IMR-90 (cell line): ENCODE results near the gene FAM13B. TPM values are rescaled to one million over a fixed set of nuclear protein-coding genes. Genes with fewer than 3 reads are reported as not detected.
A peak's percentile ranks its signal among the peaks of the same experiment; 100 is the strongest.

Source experiments
- ATAC-seq: fragments of 200-7000 bp; cut with Tn5 transposase; 2 replicates; pipeline ENCODE4 v1.9.1; 2020; ENCODE audit warnings: low read depth, mild to moderate bottlenecking, moderate library complexity
- BruUV-seq: library from RNA; stranded (reverse); fragments of 400-500 nt; replicated peaks from 2 replicates; lab custom pipeline; 2021; lab: Mats Ljungman, UMichigan
- CTCF ChIA-PET: fragments of 300-600 bp; formaldehyde crosslinking; extraction: SDS; loops from one replicate; lab custom pipeline; 2021; ENCODE audit warnings: antibody characterized with exemption; lab: Yijun Ruan, JAX
- POLR2A ChIA-PET: fragments of 300-600 bp; sonication (Branson Sonifier 250); formaldehyde crosslinking; loops from one replicate; lab custom pipeline; 2022; ENCODE audit warnings: antibody characterized with exemption; ENCODE audit not compliant: unreplicated experiment; lab: Charles Lee
- DNase-seq: peaks from one replicate; pipeline ENCODE4 v3.0.0; 2013
- H2AFZ ChIP-seq: replicated peaks from 2 replicates; pipeline ENCODE3; 2013; ENCODE audit warnings: low read length, mild to moderate bottlenecking; ENCODE audit not compliant: poor library complexity
- H2AK5ac ChIP-seq: 2 replicates; pipeline ENCODE4 v1.6.1; 2013; ENCODE audit warnings: low read depth, low read length, inconsistent platforms
- H2AK9ac ChIP-seq: replicated peaks from 2 replicates; pipeline ENCODE3; 2013; ENCODE audit warnings: mild to moderate bottlenecking, low read depth, low read length, moderate library complexity; ENCODE audit not compliant: poor library complexity
- H2BK120ac ChIP-seq: 2 replicates; pipeline ENCODE4 v1.6.1; 2013; ENCODE audit warnings: low read depth, low read length, inconsistent platforms
- H2BK15ac ChIP-seq: 3 replicates; pipeline ENCODE4 v1.6.1; 2013; ENCODE audit warnings: low read depth, low read length, inconsistent platforms
- H2BK20ac ChIP-seq: 2 replicates; pipeline ENCODE4 v1.6.1; 2013; ENCODE audit warnings: low read depth, mild to moderate bottlenecking, inconsistent platforms, low read length, moderate library complexity
- H2BK5ac ChIP-seq: 2 replicates; pipeline ENCODE4 v1.6.1; 2013; ENCODE audit warnings: mild to moderate bottlenecking, low read depth, low read length, inconsistent platforms; ENCODE audit not compliant: poor library complexity, severe bottlenecking
- H3K14ac ChIP-seq: replicated peaks from 2 replicates; pipeline ENCODE4 v1.6.1; 2013; ENCODE audit warnings: low read depth, low read length, inconsistent platforms
- H3K18ac ChIP-seq: 2 replicates; pipeline ENCODE4 v1.6.1; 2013; ENCODE audit warnings: low read depth, low read length, control low read depth
- H3K23ac ChIP-seq: 2 replicates; pipeline ENCODE4 v1.6.1; 2013; ENCODE audit warnings: low read depth, low read length, inconsistent platforms
- H3K27ac ChIP-seq: 2 replicates; pipeline ENCODE4 v1.5.1; 2013; ENCODE audit warnings: mild to moderate bottlenecking, control low read depth, low read length; ENCODE audit not compliant: insufficient read depth
- H3K27me3 ChIP-seq: 2 replicates; pipeline ENCODE4 v1.6.1; 2013; ENCODE audit warnings: low read length; ENCODE audit not compliant: control insufficient read depth, insufficient read depth
- H3K36me3 ChIP-seq: 2 replicates; pipeline ENCODE4 v1.6.1; 2013; ENCODE audit warnings: low read length, mixed read lengths; ENCODE audit not compliant: control insufficient read depth, insufficient read depth
- H3K4ac ChIP-seq: 2 replicates; pipeline ENCODE4 v1.6.1; 2013; ENCODE audit warnings: low read depth, low read length, inconsistent platforms
- H3K4me1 ChIP-seq: 2 replicates; pipeline ENCODE4 v1.6.1; 2013; ENCODE audit warnings: low read length, mixed read lengths; ENCODE audit not compliant: control insufficient read depth, insufficient read depth
- H3K4me2 ChIP-seq: 2 replicates; pipeline ENCODE4 v1.6.1; 2013; ENCODE audit warnings: low read depth, mild to moderate bottlenecking, control low read depth, low read length, moderate library complexity
- H3K4me3 ChIP-seq: 2 replicates; pipeline ENCODE4 v1.5.1; 2013; ENCODE audit warnings: low read depth, mild to moderate bottlenecking, control low read depth, low read length, moderate library complexity; ENCODE audit not compliant: insufficient read depth
- H3K56ac ChIP-seq: 2 replicates; pipeline ENCODE4 v1.6.1; 2013; ENCODE audit warnings: low read length, inconsistent platforms; ENCODE audit not compliant: insufficient read depth; ENCODE audit errors: extremely low read depth
- H3K79me1 ChIP-seq, 2 experiments: 2 replicates each; pipeline ENCODE4 v1.6.1; 2013; ENCODE audit warnings: low read length in 2 of 2, inconsistent platforms in 1 of 2, low read depth in 1 of 2
- H3K9ac ChIP-seq: 2 replicates; pipeline ENCODE4 v1.6.1; 2013; ENCODE audit warnings: low read depth, low read length, control low read depth
- H3K9me1 ChIP-seq: 2 replicates; pipeline ENCODE4 v1.6.1; 2013; ENCODE audit warnings: low read length, inconsistent platforms; ENCODE audit not compliant: insufficient read depth
- H3K9me3 ChIP-seq: 2 replicates; pipeline ENCODE4 v1.6.1; 2013; ENCODE audit warnings: low read length; ENCODE audit not compliant: control insufficient read depth, insufficient read depth
- H4K20me1 ChIP-seq: 2 replicates; pipeline ENCODE4 v1.6.1; 2013; ENCODE audit warnings: low read length, inconsistent platforms; ENCODE audit not compliant: insufficient read depth
- H4K5ac ChIP-seq: 2 replicates; pipeline ENCODE4 v1.6.1; 2013; ENCODE audit warnings: mild to moderate bottlenecking, low read depth, low read length, control low read depth
- H4K8ac ChIP-seq, 2 experiments: 2 replicates each; pipeline ENCODE4 v1.6.1; 2013; ENCODE audit warnings: low read depth in 2 of 2, low read length in 2 of 2, control low read depth in 1 of 2, inconsistent platforms in 1 of 2
- H4K91ac ChIP-seq: 2 replicates; pipeline ENCODE4 v1.6.1; 2013; ENCODE audit warnings: low read depth, low read length, inconsistent platforms; ENCODE audit not compliant: insufficient read depth
- BHLHE40 ChIP-seq: fragments of 150-350 bp; IDR thresholded peaks from 2 replicates; pipeline ENCODE4 v1.6.1; 2016; ENCODE audit warnings: mild to moderate bottlenecking, low read depth, low read length
- CEBPB ChIP-seq: IDR thresholded peaks from 2 replicates; pipeline ENCODE4 v1.6.1; 2012; ENCODE audit warnings: low read depth, low read length, improper control_type of control experiment
- CHD1 ChIP-seq: IDR thresholded peaks from 2 replicates; pipeline ENCODE4 v1.6.1; 2012; ENCODE audit warnings: low read depth, low read length, improper control_type of control experiment
- CTCF ChIP-seq: conservative IDR thresholded peaks from 2 replicates; pipeline ENCODE4 v1.5.1; 2012; ENCODE audit warnings: mild to moderate bottlenecking, low read depth, low read length, improper control_type of control experiment
- ELK1 ChIP-seq: fragments of 150-350 bp; IDR thresholded peaks from 2 replicates; pipeline ENCODE4 v1.6.1; 2016; ENCODE audit warnings: low read depth, mild to moderate bottlenecking, low read length, moderate library complexity, borderline replicate concordance
- FOS ChIP-seq: fragments of 150-350 bp; IDR thresholded peaks from 2 replicates; pipeline ENCODE4 v1.6.1; 2016; ENCODE audit warnings: low read depth, low read length
- MAFK ChIP-seq: IDR thresholded peaks from 2 replicates; pipeline ENCODE4 v1.6.1; 2012; ENCODE audit warnings: low read depth, low read length, improper control_type of control experiment
- MAZ ChIP-seq: IDR thresholded peaks from 2 replicates; pipeline ENCODE4 v1.6.1; 2012; ENCODE audit warnings: low read depth, mild to moderate bottlenecking, low read length, improper control_type of control experiment, moderate library complexity, borderline replicate concordance
- NFE2L2 ChIP-seq: fragments of 150-350 bp; IDR thresholded peaks from 2 replicates; pipeline ENCODE4 v1.6.1; 2016; ENCODE audit warnings: low read depth, mild to moderate bottlenecking, low read length
- RAD21 ChIP-seq: IDR thresholded peaks from 2 replicates; pipeline ENCODE4 v1.6.1; 2012; ENCODE audit warnings: low read length, improper control_type of control experiment
- RCOR1 ChIP-seq: IDR thresholded peaks from 2 replicates; pipeline ENCODE4 v1.6.1; 2012; ENCODE audit warnings: mild to moderate bottlenecking, low read length, improper control_type of control experiment; ENCODE audit not compliant: insufficient replicate concordance
- SMC3 ChIP-seq: fragments of 150-350 bp; IDR thresholded peaks from 2 replicates; pipeline ENCODE4 v1.6.1; 2016; ENCODE audit warnings: low read depth, mild to moderate bottlenecking, antibody characterized with exemption, low read length, moderate library complexity
- USF2 ChIP-seq: fragments of 150-350 bp; IDR thresholded peaks from 2 replicates; pipeline ENCODE4 v1.6.1; 2017; ENCODE audit warnings: mild to moderate bottlenecking, antibody characterized with exemption, low read length, low read depth
- WGBS, 2 experiments: methylation state at CpG; one replicate each; pipeline versions ENCODE4 v1.1.5 to v1.1.7; 2013; ENCODE audit warnings: missing lambda C conversion rate in 2 of 2; ENCODE audit not compliant: insufficient read length in 1 of 2; ENCODE audit errors: extremely low coverage in 2 of 2; 5-methylcytosine and 5-hydroxymethylcytosine counted together
- dilution Hi-C: fragments of 300-500 bp; cut with HindIII; formaldehyde crosslinking; loops from one replicate; pipeline ENCODE4 v1.14.3; 2018; ENCODE audit warnings: low sequenced_read_pairs; ENCODE audit not compliant: unreplicated experiment
- in situ Hi-C: fragments of 300-500 bp; cut with MboI; formaldehyde crosslinking; loops from 3 replicates; pipeline ENCODE4 v1.14.3; 2019; ENCODE audit warnings: low sequenced_read_pairs, inconsistent platforms, mixed read lengths
- intact Hi-C: fragments of 100-400 bp; cut with micrococcal nuclease; formaldehyde crosslinking; loops from 2 replicates; pipeline ENCODE4 v1.10.0; 2022
- polyA plus RNA-seq, 3 experiments: library from polyadenylated mRNA; depleted of rRNA; stranded (reverse); fragments of >200 nt; gene quantifications; 2 replicates each; pipeline ENCODE4 v1.2.3, GENCODE V29; 2012; ENCODE audit warnings: low replicate concordance in 1 of 3
- total RNA-seq: library from RNA; depleted of rRNA; stranded (reverse); fragments of >200 nt; gene quantifications from 2 replicates; pipeline ENCODE4 v1.2.3, GENCODE V29; 2012

Gene FAM13B
- total and polyA plus RNA-seq, 2 of the 4 experiments (the other 2 are of a cell fraction) = 14.6 to 15.1 TPM

GRCh38 chr5:137954131-137954879 lies 78.6 kb downstream of the FAM13B start:
- CTCF ChIA-PET = interaction anchor here (0.5 to 1.4 kb wide), 7 partner anchors 8 to 1777 kb away, joined by 3 to 5 read pairs (median 3); no protein-coding TSS in a partner anchor
- Histone ChIP-seq H2AK5ac (no peak overlapping the region), H3K36me3 (peaks cover 23% of the 10 kb centered on the region), H3K79me1 (peaks cover 19 to 25% of the 10 kb centered on the region in 2 experiments; a peak in 3 of 4 replicates), H3K9ac (no peak overlapping the region), H2BK15ac (no peak overlapping the region), H3K18ac (no peak overlapping the region), H4K91ac (no peak overlapping the region), H2AK9ac (no peak overlapping the region), H3K23ac (no peak overlapping the region), H3K27ac (peak overlapping the region; percentile 32; the same call in 1 of the 2 replicates), H3K14ac (peak overlapping the region; percentile 78), H2BK5ac (no peak overlapping the region), H2AFZ (no peak overlapping the region), H3K9me3 (no peaks in the 10 kb centered on the region), H2BK20ac (peak overlapping the region; percentile 16; the same call in 1 of the 2 replicates), H2BK120ac (no peak overlapping the region), H3K27me3 (no peaks in the 10 kb centered on the region), H3K9me1 (no peaks in the 10 kb centered on the region), H3K4me1 (peaks cover 2% of the 10 kb centered on the region), H4K20me1 (no peaks in the 10 kb centered on the region), H4K8ac (no peak overlapping the region), H3K4ac (no peak overlapping the region; the same call in 1 of the 2 replicates), H4K5ac (no peak overlapping the region), H3K56ac (no peak overlapping the region), H3K4me2 (peak overlapping the region; percentile 55; the same call in 1 of the 2 replicates), H3K4me3 (no peak overlapping the region)
- POLR2A ChIA-PET = interaction anchor here (0.7 kb wide), 1 partner anchor 176 kb away, joined by 14 read pairs; no protein-coding TSS in a partner anchor
- dilution Hi-C loops (no loop called here), intact Hi-C loops (no loop called here), in situ Hi-C loops (no loop called here)
- 71% methylated on average over 1 of the region's 9 CpGs; no CpG with 5 or more reads in 1 of the 2 experiments for WGBS, 2 experiments
- ATAC-seq (peak; percentile 97), DNase-seq (peak; percentile 94)
- BruUV-seq = no TSS peak
- no peak for TF ChIP-seq BHLHE40
- TF ChIP-seq ELK1 = no peak
- TF ChIP-seq MAFK = no peak
- TF ChIP-seq MAZ = no peak
- TF ChIP-seq RAD21 = no peak
- no peak for TF ChIP-seq RCOR1
- TF ChIP-seq USF2 = no peak
- TF ChIP-seq SMC3 = no peak
- no peak for TF ChIP-seq NFE2L2
- no peak for TF ChIP-seq CTCF
- TF ChIP-seq FOS = peak; percentile 53; the same call in 1 of the 2 replicates
- no peak for TF ChIP-seq CHD1
- no peak for TF ChIP-seq CEBPB
